Gastrocnemius medialis (tissue), 4 donors: ENCODE results near the gene PTPRQ.

Experiments
- POLR2A ChIP-seq, 2 donors: fragments of 450-650 bp; IDR thresholded peaks; one replicate each; pipeline ENCODE4 v1.6.1; 2017; ENCODE audit warnings: antibody characterized with exemption in 2 of 2, mild to moderate bottlenecking in 2 of 2, moderate library complexity in 2 of 2
- TF ChIP-seq, protein P1 (sequence below), 5 experiments: fragments of 450-650 bp in 3 of 5; fragments of 200-600 bp in 2 of 5; sonication (generic) in 2 of 5; IDR thresholded peaks in 4 of 5; conservative IDR thresholded peaks in 1 of 5; 1 replicate in 4 of 5; 2 replicates in 1 of 5; pipeline ENCODE4 v1.5.1; 2016 to 2019; ENCODE audit warnings: antibody characterized with exemption in 5 of 5, mild to moderate bottlenecking in 3 of 5, moderate library complexity in 3 of 5

DNA sequence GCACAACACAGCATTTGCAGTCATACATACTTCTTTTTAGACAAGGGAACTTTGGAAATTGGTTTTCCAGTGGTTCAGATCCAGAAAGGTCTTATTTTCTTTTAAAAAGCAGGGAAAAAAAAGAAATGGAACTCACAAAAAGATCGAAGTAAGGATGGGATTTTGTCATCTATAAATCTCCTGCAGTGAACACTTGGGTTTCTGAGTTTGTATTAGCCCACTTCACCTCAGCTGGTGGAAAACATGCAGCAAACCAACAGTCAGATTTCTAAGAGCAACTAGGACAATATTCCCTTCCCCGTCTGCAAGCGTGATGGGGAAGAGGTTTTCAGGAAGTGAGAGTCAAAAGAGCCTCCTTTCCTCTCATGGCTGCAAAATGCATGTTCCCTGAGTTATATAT lies 277.3 kb downstream of the PTPRQ start:
- no peak for TF ChIP-seq POLR2A (IDR thresholded peaks at IDR 0.05)
- TF ChIP-seq, protein P1, sequence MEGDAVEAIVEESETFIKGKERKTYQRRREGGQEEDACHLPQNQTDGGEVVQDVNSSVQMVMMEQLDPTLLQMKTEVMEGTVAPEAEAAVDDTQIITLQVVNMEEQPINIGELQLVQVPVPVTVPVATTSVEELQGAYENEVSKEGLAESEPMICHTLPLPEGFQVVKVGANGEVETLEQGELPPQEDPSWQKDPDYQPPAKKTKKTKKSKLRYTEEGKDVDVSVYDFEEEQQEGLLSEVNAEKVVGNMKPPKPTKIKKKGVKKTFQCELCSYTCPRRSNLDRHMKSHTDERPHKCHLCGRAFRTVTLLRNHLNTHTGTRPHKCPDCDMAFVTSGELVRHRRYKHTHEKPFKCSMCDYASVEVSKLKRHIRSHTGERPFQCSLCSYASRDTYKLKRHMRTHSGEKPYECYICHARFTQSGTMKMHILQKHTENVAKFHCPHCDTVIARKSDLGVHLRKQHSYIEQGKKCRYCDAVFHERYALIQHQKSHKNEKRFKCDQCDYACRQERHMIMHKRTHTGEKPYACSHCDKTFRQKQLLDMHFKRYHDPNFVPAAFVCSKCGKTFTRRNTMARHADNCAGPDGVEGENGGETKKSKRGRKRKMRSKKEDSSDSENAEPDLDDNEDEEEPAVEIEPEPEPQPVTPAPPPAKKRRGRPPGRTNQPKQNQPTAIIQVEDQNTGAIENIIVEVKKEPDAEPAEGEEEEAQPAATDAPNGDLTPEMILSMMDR (IDR thresholded peaks at IDR 0.05 in 4 of 5, conservative IDR thresholded peaks at IDR 0.05 in 1 of 5), result no peak
